Subcutaneous adipose tissue (tissue), 4 donors: ENCODE data around the gene TMEM62. TPM values are rescaled to one million over a fixed set of nuclear protein-coding genes. Genes with fewer than 3 reads are reported as not detected.

ENCODE experiments used
- total RNA-seq, 4 donors: library from RNA; depleted of rRNA; stranded (reverse); fragments of >200 nt; gene quantifications; one replicate each; pipeline ENCODE4 v1.1.0, GENCODE V29; 2016
- TF ChIP-seq, protein P1 (sequence below): fragments of 450-650 bp; IDR thresholded peaks from one replicate; pipeline ENCODE4 v1.5.1; 2016; ENCODE audit warnings: low read depth, mild to moderate bottlenecking, control low read depth, antibody characterized with exemption, moderate library complexity

Gene TMEM62
- total RNA-seq, 4 donors from 2014 or later: 28.7 to 39.4 (median 37.1) TPM

DNA sequence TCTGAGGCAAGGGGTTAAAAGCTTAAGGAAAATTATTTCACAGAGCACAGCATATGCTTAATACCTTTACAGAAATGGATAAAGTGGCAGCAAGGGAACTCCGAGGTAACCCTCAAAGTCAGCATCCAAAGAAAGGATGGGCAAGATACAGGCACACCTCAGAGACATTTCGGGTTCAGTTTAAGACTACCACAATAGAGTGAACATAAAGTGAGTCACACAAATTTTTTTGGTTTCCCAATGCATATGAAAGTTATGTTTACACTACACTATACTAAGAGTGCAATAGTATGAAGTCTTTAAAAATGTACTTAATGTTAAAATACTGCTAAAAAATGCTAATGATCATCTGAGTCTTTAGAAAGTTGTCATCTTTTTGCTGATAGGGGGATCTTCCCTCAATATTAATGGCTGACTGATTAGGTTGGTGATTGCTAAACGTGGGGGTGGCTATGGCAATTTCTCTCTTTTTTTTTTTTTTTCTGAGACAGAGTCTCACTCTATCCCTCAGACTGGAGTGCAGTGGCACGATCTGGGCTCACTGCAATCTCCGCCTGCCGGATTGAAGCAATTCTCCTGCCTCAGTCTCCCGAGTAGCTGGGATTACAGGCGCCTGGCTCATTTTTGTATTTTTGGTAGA is 37.6 kb upstream of the TMEM62 start:
- TF ChIP-seq, protein P1, sequence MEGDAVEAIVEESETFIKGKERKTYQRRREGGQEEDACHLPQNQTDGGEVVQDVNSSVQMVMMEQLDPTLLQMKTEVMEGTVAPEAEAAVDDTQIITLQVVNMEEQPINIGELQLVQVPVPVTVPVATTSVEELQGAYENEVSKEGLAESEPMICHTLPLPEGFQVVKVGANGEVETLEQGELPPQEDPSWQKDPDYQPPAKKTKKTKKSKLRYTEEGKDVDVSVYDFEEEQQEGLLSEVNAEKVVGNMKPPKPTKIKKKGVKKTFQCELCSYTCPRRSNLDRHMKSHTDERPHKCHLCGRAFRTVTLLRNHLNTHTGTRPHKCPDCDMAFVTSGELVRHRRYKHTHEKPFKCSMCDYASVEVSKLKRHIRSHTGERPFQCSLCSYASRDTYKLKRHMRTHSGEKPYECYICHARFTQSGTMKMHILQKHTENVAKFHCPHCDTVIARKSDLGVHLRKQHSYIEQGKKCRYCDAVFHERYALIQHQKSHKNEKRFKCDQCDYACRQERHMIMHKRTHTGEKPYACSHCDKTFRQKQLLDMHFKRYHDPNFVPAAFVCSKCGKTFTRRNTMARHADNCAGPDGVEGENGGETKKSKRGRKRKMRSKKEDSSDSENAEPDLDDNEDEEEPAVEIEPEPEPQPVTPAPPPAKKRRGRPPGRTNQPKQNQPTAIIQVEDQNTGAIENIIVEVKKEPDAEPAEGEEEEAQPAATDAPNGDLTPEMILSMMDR: no peak

DNA sequence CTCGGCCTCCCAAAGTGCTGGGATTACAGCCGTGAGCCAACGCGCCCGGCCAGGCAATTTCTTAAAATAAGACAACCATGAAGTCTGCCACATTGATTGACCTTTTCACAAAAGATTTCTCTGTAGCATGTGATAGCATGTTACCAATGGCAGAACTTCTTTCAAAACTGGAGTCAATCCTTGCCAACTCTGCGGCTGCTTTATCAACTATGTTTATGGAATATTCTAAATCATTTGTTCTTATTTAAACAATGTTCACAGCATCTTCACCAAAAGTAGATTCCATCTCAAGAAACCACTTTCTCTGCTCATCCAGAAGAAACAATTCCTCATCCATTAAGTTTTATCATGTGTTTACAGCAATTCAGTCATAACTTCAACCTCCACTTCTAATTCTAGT is 37.0 kb upstream of the TMEM62 start:
- TF ChIP-seq, protein P1: no peak

DNA sequence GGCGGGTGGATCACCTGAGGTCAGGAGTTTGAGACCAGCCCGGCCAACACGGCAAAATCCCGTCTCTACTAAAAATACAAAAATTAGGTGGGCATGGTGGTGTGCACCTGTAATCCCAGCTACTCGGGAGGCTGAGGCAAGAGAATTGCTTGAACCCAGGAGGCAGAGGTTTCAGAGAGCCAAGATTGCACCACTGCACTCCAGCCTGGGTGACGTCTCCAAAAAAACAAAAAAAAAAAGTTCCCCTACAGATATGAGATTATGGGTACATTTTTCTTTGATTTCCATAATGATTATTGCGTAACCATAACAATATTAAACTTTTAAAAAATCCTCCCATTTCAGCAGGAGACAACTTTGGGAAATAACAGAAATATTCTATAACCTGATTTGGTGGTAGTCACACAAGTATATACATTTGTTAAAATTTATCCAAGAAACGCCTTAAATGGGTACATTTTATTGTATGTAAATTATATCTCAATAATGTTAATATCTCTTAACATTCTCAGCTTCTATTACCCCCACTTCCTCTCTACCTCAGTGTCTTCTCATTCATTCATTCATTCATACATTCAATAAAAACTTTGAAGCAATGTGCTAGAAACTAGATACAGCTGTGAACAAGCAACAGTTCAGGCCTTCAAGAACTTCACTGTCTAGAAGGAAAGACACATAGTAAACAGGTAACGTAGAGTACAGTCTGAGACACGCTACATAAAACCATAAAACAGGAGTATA is 34.1 kb upstream of the TMEM62 start:
- TF ChIP-seq, protein P1: no peak

DNA sequence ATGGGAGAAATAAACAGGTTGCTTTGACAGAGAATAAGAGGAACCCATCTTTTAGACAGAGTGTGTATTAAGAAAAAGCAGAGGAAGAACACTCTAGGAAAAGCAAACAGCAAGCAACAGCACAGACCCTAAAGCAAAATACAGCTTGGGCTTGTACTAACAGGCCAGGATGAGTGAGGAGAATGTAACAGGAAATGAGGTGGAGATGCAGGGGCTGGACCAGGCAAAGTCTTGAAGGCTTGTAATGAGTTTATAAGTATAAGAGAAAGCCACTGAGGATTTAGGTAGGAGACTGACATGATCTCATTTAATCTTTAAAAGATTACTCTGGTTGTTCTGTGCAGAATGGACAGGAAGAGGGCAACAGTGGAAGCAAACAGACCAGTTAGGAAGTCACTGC is 32.4 kb upstream of the TMEM62 start:
- TF ChIP-seq, protein P1: no peak

DNA sequence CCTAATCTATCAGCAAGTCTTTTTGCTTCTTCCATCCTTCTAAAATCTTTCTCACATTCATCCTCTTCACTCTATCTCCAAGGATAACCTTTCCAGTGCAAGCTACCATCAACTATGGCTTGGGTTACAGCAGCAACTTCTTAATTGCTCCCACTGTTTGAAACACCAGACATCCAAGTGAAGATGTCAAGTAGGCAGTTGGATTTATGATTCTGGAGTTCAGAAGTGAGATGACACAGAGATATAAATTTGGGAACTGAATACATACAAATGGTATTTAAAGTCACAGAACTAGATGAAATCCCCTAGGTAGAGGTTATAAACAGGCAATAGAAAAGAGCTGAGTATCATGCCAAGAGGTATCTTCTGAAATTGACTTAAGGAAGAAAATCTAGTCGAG is 31.2 kb upstream of the TMEM62 start:
- TF ChIP-seq, protein P1: no peak

DNA sequence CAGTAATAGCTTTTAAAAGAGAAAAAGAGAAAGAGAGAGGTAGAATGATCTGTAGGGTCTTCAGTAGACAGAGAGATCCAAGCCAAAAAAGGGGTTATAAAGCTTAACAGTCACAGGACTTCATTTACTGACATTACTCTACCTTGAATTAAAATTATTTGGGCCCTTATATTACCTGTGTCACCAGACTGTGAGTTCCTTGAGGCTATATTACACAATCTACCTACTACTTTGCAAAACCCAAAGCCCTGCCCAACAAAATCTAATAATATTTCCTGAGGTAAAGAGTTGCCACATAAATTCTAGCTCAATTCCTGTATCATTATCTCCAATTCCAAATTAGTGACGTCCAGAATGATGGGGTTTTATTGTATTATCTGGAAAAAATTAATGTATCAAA is 29.5 kb upstream of the TMEM62 start:
- TF ChIP-seq, protein P1: no peak

DNA sequence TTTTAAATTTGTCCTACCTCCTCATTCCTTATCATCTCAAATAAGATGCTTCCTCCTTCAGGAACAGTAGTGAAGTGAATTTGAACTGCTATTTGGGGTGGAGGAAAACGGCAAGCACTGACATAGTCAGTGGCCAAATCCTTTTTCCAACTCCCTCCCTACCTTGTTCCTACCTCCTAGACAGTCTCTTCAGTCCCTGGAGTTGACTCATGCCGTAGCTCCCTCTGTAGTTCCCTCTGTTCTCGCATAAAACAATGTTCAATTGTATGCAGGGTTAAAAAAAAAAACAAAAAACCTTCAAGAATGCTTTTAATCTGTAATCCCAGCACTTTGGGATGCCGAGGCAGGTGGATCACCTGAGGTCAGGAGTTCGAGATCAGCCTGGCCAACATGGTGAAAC is 29.0 kb upstream of the TMEM62 start:
- TF ChIP-seq, protein P1: no peak
